GM21576 (cell line): ENCODE results near the gene PRKN.

ENCODE experiments used
- ATAC-seq: cut with Tn5 transposase; IDR thresholded peaks from one replicate; pipeline ENCODE4 v1.9.1; 2021; ENCODE audit warnings: mild to moderate bottlenecking, moderate library complexity; ENCODE audit not compliant: unreplicated experiment

The PRKN gene

GRCh38 chr6:161647234-161647633 is 1080.3 kb downstream of the PRKN start:
- no peak for ATAC-seq

GRCh38 chr6:161644521-161644920 is 1083.0 kb downstream of the PRKN start:
- ATAC-seq: no peak

- no peak for ATAC-seq
Observed at GRCh38 chr6:161641175-161641574, 1086.4 kb downstream of the PRKN start.

GRCh38 chr6:161639772-161640171 is 1087.8 kb downstream of the PRKN start:
- ATAC-seq: no peak

- ATAC-seq: no peak
Observed at GRCh38 chr6:161637658-161638057, 1089.9 kb downstream of the PRKN start.

- ATAC-seq: no peak
Observed at GRCh38 chr6:161636882-161637430, 1090.6 kb downstream of the PRKN start.

GRCh38 chr6:161635975-161636374 is 1091.6 kb downstream of the PRKN start:
- ATAC-seq: no peak

GRCh38 chr6:161634916-161635315 is 1092.7 kb downstream of the PRKN start:
- ATAC-seq: no peak

GRCh38 chr6:161631676-161632194 is 1095.8 kb downstream of the PRKN start:
- ATAC-seq: no peak

GRCh38 chr6:161630674-161631073 is 1096.9 kb downstream of the PRKN start:
- ATAC-seq: no peak

- ATAC-seq: no peak
Observed at GRCh38 chr6:161626132-161626676, 1101.4 kb downstream of the PRKN start.

GRCh38 chr6:161624111-161624510 is 1103.5 kb downstream of the PRKN start:
- ATAC-seq: no peak

GRCh38 chr6:161622779-161623178 is 1104.8 kb downstream of the PRKN start:
- ATAC-seq: no peak

GRCh38 chr6:161618831-161619454 is 1108.6 kb downstream of the PRKN start:
- no peak for ATAC-seq

- no peak for ATAC-seq
Observed at GRCh38 chr6:161613711-161614110, 1113.9 kb downstream of the PRKN start.

- ATAC-seq: no peak
Observed at GRCh38 chr6:161608771-161609170, 1118.8 kb downstream of the PRKN start.

GRCh38 chr6:161607696-161608297 is 1119.8 kb downstream of the PRKN start:
- no peak for ATAC-seq

- ATAC-seq: no peak
Observed at GRCh38 chr6:161602359-161602758, 1125.2 kb downstream of the PRKN start.

GRCh38 chr6:161598896-161599295 is 1128.7 kb downstream of the PRKN start:
- ATAC-seq: no peak

GRCh38 chr6:161596807-161597520 is 1130.6 kb downstream of the PRKN start:
- ATAC-seq: no peak

GRCh38 chr6:161594412-161594811 is 1133.2 kb downstream of the PRKN start:
- ATAC-seq: no peak
